Nephron (organoid): ENCODE data around the gene COPS3.
A peak's percentile ranks its signal among the peaks of the same experiment; 100 is the strongest.

Experiments used
- H3K27ac Mint-ChIP-seq, 3 experiments: 2 replicates each; pipeline ENCODE4 v1.8.0; 2020; ENCODE audit warnings: mixed read lengths in 3 of 3, mild to moderate bottlenecking in 2 of 3, moderate library complexity in 1 of 3
- H3K27me3 Mint-ChIP-seq: 2 replicates; pipeline ENCODE4 v1.8.0; 2021; ENCODE audit warnings: low read depth, mild to moderate bottlenecking, moderate library complexity, mixed read lengths
- H3K36me3 Mint-ChIP-seq: 2 replicates; pipeline ENCODE4 v1.8.0; 2020; ENCODE audit warnings: low read depth, mixed read lengths
- H3K4me1 Mint-ChIP-seq: 2 replicates; pipeline ENCODE4 v1.8.0; 2020; ENCODE audit warnings: mixed read lengths
- H3K4me3 Mint-ChIP-seq, 3 experiments: 2 replicates each; pipeline ENCODE4 v1.8.0; 2020; ENCODE audit warnings: mild to moderate bottlenecking in 3 of 3, mixed read lengths in 3 of 3, moderate library complexity in 2 of 3
- H3K9me3 Mint-ChIP-seq: 2 replicates; pipeline ENCODE4 v1.8.0; 2020; ENCODE audit warnings: mixed read lengths
- CTCF ChIP-seq, 3 experiments: fragments of 200-600 bp; sonication (generic); IDR thresholded peaks; one replicate each; pipeline ENCODE4 v1.5.0; 2021; ENCODE audit warnings: antibody characterized with exemption in 3 of 3; ENCODE audit not compliant: unreplicated experiment in 3 of 3

The COPS3 gene

GRCh38 chr17:17280613-17281549 is at the start of gene COPS3:
Gene COPS3 (minus strand): TSS chr17:17281246. CDS start chr17:17281186, 60 bp downstream.
- TF ChIP-seq CTCF (IDR thresholded peaks at IDR 0.05; ENCODE audit: unreplicated experiment in 3 of 3): no peak
- H3K4me3 Mint-ChIP-seq: peak within 1 kb of the TSS; percentile 82 to 88 (median 86)
- H3K9me3 Mint-ChIP-seq: no peaks in the 10 kb centered on the region
- H3K27me3 Mint-ChIP-seq: no peaks in the 10 kb centered on the region
- H3K4me1 Mint-ChIP-seq: peaks cover 23% of the 10 kb centered on the region
- H3K36me3 Mint-ChIP-seq: peaks cover 7% of the 10 kb centered on the region
- peak within 1 kb of the TSS; percentile 89 to 97 (median 96) for H3K27ac Mint-ChIP-seq

DNA sequence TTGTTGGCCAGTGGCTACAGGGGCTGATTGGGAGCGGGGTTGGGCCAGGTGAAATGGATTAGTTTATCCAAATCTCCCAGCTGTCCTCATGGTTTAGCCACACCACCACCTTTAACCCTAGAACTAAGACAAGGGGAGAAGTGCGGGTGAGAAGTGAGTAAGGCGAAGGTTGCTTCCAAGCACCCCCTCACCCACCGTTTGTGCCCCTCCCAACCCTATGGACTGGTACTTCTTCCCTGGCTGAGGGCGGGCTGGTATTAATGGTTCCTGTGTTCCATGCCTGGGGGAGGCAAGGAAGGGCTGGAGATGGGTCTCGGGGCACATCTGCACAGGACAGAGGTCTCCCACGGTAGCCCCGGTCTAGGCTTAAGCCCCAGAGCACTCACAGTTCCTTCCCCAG is 47.2 kb upstream of the COPS3 start:
- H3K4me1 Mint-ChIP-seq: peaks cover 6% of the 10 kb centered on the region

DNA sequence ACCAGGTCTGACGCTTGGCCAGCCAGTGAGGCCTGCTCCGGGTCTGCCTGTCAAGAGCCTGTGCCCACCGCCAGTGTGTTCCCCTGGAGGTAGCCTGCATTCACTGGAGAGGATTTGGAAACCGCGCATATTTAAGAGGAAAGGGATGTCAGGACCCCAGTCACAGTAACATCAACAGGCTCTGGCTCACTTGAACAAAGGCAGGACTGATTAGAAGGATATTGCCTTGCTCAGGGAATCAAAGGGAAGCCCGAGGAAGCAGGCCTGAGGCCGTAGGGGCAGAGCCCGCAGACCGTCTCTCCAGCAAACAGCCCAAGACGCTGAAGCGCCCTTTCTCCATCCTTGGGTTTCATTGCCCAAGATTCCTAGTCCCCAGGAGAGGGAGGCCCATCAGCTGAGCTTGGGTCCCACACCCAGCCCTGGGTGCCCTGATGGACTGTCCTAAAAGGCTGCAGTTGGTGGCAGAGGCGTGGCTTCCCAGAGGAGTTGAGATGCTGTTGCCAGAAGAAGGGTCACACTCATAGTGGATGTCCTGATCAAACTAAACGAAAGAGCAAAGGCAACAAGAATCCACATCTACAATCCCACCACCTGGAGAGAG is 45.3 kb upstream of the COPS3 start:
- Mint-ChIP-seq H3K4me1 (peaks cover 6% of the 10 kb centered on the region), H3K9me3 (no peaks in the 10 kb centered on the region), H3K36me3 (peaks cover 4% of the 10 kb centered on the region), H3K4me3 (no peak overlapping the region), H3K27me3 (no peaks in the 10 kb centered on the region), H3K27ac (no peak overlapping the region)
- TF ChIP-seq CTCF (IDR thresholded peaks at IDR 0.05; ENCODE audit: unreplicated experiment in 3 of 3): no peak

More for the DNA sequence above, 47.2 kb upstream of the COPS3 start:
- TF ChIP-seq CTCF (IDR thresholded peaks at IDR 0.05; ENCODE audit: unreplicated experiment in 3 of 3): no peak
- no peaks in the 10 kb centered on the region for H3K9me3 Mint-ChIP-seq
- peaks cover 4% of the 10 kb centered on the region for H3K36me3 Mint-ChIP-seq
- no peak overlapping the region for H3K27ac Mint-ChIP-seq
- H3K4me3 Mint-ChIP-seq: no peak overlapping the region
- no peaks in the 10 kb centered on the region for H3K27me3 Mint-ChIP-seq

GRCh38 chr17:17325816-17326215 is 44.8 kb upstream of the COPS3 start:
- Mint-ChIP-seq H3K27ac (no peak overlapping the region), H3K4me1 (peaks cover 6% of the 10 kb centered on the region), H3K36me3 (peaks cover 4% of the 10 kb centered on the region), H3K27me3 (no peaks in the 10 kb centered on the region), H3K4me3 (no peak overlapping the region), H3K9me3 (no peaks in the 10 kb centered on the region)
- no peak for TF ChIP-seq CTCF (IDR thresholded peaks at IDR 0.05; ENCODE audit: unreplicated experiment in 3 of 3)

GRCh38 chr17:17325228-17325627 is 44.2 kb upstream of the COPS3 start:
- H3K4me1 Mint-ChIP-seq: peaks cover 6% of the 10 kb centered on the region
- peaks cover 4% of the 10 kb centered on the region for H3K36me3 Mint-ChIP-seq
- no peak for TF ChIP-seq CTCF (IDR thresholded peaks at IDR 0.05; ENCODE audit: unreplicated experiment in 3 of 3)
- no peaks in the 10 kb centered on the region for H3K9me3 Mint-ChIP-seq
- no peak overlapping the region for H3K4me3 Mint-ChIP-seq
- H3K27me3 Mint-ChIP-seq: no peaks in the 10 kb centered on the region
- H3K27ac Mint-ChIP-seq: no peak overlapping the region
